Endothelial cell (in vitro differentiated cells): ENCODE results near the gene DIP2A. TPM values are rescaled to one million over a fixed set of nuclear protein-coding genes. Genes with fewer than 3 reads are reported as not detected.

ENCODE experiments used
- DNase-seq: peaks from one replicate; pipeline ENCODE4 v3.0.0; 2021; ENCODE audit warnings: low spot score
- H3K27ac Mint-ChIP-seq: one replicate; pipeline ENCODE4 v1.8.0; 2021; ENCODE audit warnings: mixed read lengths, inconsistent platforms; ENCODE audit not compliant: unreplicated experiment
- H3K27me3 Mint-ChIP-seq: one replicate; pipeline ENCODE4 v1.8.0; 2021; ENCODE audit warnings: mild to moderate bottlenecking, moderate library complexity, mixed read lengths, inconsistent platforms; ENCODE audit not compliant: unreplicated experiment
- H3K36me3 Mint-ChIP-seq: one replicate; pipeline ENCODE4 v1.8.0; 2021; ENCODE audit warnings: mild to moderate bottlenecking, low read depth, mixed read lengths, inconsistent platforms; ENCODE audit not compliant: unreplicated experiment
- H3K4me1 Mint-ChIP-seq: one replicate; pipeline ENCODE4 v1.8.0; 2021; ENCODE audit warnings: mild to moderate bottlenecking, mixed read lengths, inconsistent platforms; ENCODE audit not compliant: unreplicated experiment
- H3K4me3 Mint-ChIP-seq: one replicate; pipeline ENCODE4 v1.8.0; 2021; ENCODE audit warnings: mild to moderate bottlenecking, mixed read lengths, inconsistent platforms; ENCODE audit not compliant: unreplicated experiment
- H3K9me3 Mint-ChIP-seq: one replicate; pipeline ENCODE4 v1.8.0; 2021; ENCODE audit warnings: mixed read lengths, inconsistent platforms; ENCODE audit not compliant: unreplicated experiment
- CTCF ChIP-seq: fragments of 200-600 bp; sonication (generic); IDR thresholded peaks from one replicate; pipeline ENCODE4 v1.5.0; 2021; ENCODE audit warnings: antibody characterized with exemption; ENCODE audit not compliant: unreplicated experiment
- total RNA-seq: library from RNA; stranded (reverse); fragmentation: NEBNext Ultra II Directional; extraction: Animal tissue kit (Norgen Biotek cat#: 25700); gene quantifications from one replicate; pipeline ENCODE4 v1.2.1, GENCODE V29; 2021; ENCODE audit not compliant: unreplicated experiment

The DIP2A gene
- total RNA-seq, 1 donor from 2014 or later, result 80.2 TPM

GRCh38 chr21:46411691-46412090 is 47.0 kb upstream of the DIP2A start:
- H3K36me3 Mint-ChIP-seq, result peaks cover 24% of the 10 kb centered on the region
- no peak for TF ChIP-seq CTCF
- no peaks in the 10 kb centered on the region for H3K4me1 Mint-ChIP-seq
- H3K4me3 Mint-ChIP-seq, result no peak overlapping the region
- H3K27ac Mint-ChIP-seq, result no peak overlapping the region
- H3K9me3 Mint-ChIP-seq, result no peaks in the 10 kb centered on the region
- DNase-seq, result no peak
- H3K27me3 Mint-ChIP-seq, result peaks cover 2% of the 10 kb centered on the region

GRCh38 chr21:46412521-46413364 is 45.9 kb upstream of the DIP2A start:
- H3K4me3 Mint-ChIP-seq, result no peak overlapping the region
- DNase-seq, result no peak
- H3K4me1 Mint-ChIP-seq, result no peaks in the 10 kb centered on the region
- no peaks in the 10 kb centered on the region for H3K9me3 Mint-ChIP-seq
- peaks cover 24% of the 10 kb centered on the region for H3K36me3 Mint-ChIP-seq
- peaks cover 2% of the 10 kb centered on the region for H3K27me3 Mint-ChIP-seq
- H3K27ac Mint-ChIP-seq, result no peak overlapping the region
- TF ChIP-seq CTCF, result no peak

- H3K4me1 Mint-ChIP-seq, result no peaks in the 10 kb centered on the region
- peaks cover 2% of the 10 kb centered on the region for H3K27me3 Mint-ChIP-seq
- H3K4me3 Mint-ChIP-seq, result no peak overlapping the region
- H3K36me3 Mint-ChIP-seq, result peaks cover 28% of the 10 kb centered on the region
- no peaks in the 10 kb centered on the region for H3K9me3 Mint-ChIP-seq
- H3K27ac Mint-ChIP-seq, result peak overlapping the region; percentile 42
- DNase-seq, result no peak
- TF ChIP-seq CTCF, result no peak
Observed at GRCh38 chr21:46413365-46413696, 45.4 kb upstream of the DIP2A start.

- Mint-ChIP-seq H3K4me1 (no peaks in the 10 kb centered on the region), H3K4me3 (no peak overlapping the region), H3K9me3 (no peaks in the 10 kb centered on the region), H3K27me3 (peaks cover 2% of the 10 kb centered on the region), H3K36me3 (peaks cover 34% of the 10 kb centered on the region), H3K27ac (no peak overlapping the region)
- no peak for DNase-seq
- no peak for TF ChIP-seq CTCF
Observed at GRCh38 chr21:46414965-46415275, 43.8 kb upstream of the DIP2A start.

GRCh38 chr21:46416551-46416950 is 42.1 kb upstream of the DIP2A start:
- TF ChIP-seq CTCF, result no peak
- H3K4me1 Mint-ChIP-seq, result peaks cover 3% of the 10 kb centered on the region
- DNase-seq, result no peak
- no peak overlapping the region for H3K27ac Mint-ChIP-seq
- H3K27me3 Mint-ChIP-seq, result peaks cover 2% of the 10 kb centered on the region
- H3K36me3 Mint-ChIP-seq, result peaks cover 26% of the 10 kb centered on the region
- H3K9me3 Mint-ChIP-seq, result no peaks in the 10 kb centered on the region
- no peak overlapping the region for H3K4me3 Mint-ChIP-seq
